ENCODE data around the gene FBRSL1. TPM values are rescaled to one million over a fixed set of nuclear protein-coding genes. Genes with fewer than 3 reads are reported as not detected.

Gene FBRSL1
- total and polyA plus RNA-seq, 2 of the 8 experiments (the other 6 are each of a cell fraction or from before 2014, with no cell fraction given), result 18.4 to 109 TPM

DNA sequence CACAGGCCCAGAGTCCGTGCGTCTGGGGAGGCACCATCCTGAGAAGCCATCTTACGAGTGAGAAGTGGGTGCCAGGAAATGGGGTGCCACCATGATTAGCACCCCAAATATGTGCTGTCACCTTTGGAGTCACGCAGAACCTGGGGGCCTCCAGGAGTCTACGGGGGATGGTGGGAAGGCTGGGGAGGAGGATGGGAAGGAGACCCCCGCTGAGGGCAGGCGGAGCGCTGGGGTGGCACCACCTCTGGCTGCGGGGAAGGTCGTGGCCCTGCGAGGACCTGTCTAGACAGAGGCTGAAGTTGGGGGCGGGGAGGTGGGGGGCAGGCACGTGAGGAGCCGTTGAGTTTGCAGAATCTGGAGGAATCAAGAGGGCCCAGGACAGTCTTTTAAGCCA lies 42.6 kb upstream of the FBRSL1 start:
- Histone ChIP-seq H2BK20ac (ENCODE audit: low read length) (no peak overlapping the region), H3K36me3 (ENCODE audit: control insufficient read depth in 2 of 4, insufficient read depth in 4 of 4, low read length in 3 of 4) (no peaks in the 10 kb centered on the region), H2BK15ac (ENCODE audit: low read length) (no peak overlapping the region), H2AK5ac (ENCODE audit: low read depth, low read length) (no peak overlapping the region), H3K14ac (ENCODE audit: insufficient read length) (no peak overlapping the region), H3K9ac (replicated peaks in 1 of 4; ENCODE audit: extremely low read depth in 1 of 4, low read depth in 3 of 4, low read length in 3 of 4) (no peak overlapping the region), H4K8ac (ENCODE audit: extremely low read depth, insufficient read depth, low read length) (peak overlapping the region; percentile 11; the same call in 1 of the 2 replicates), H3K4ac (replicated peaks; ENCODE audit: insufficient read length, low read depth, low read length) (no peak overlapping the region), H3K18ac (ENCODE audit: extremely low read depth, low read length) (no peak overlapping the region), H3K23ac (ENCODE audit: insufficient read length) (no peak overlapping the region), H4K91ac (replicated peaks; ENCODE audit: insufficient read length, low read length) (no peak overlapping the region), H3K23me2 (ENCODE audit: low read depth, low read length) (no peaks in the 10 kb centered on the region; the same call in 1 of the 2 replicates), H3K4me1 (replicated peaks in 1 of 4; ENCODE audit: control insufficient read depth in 3 of 4, insufficient read depth in 4 of 4, low read length in 3 of 4) (peaks cover 0 to 6% (median 3%) of the 10 kb centered on the region in 4 experiments; a peak in 4 of 7 replicates), H4K5ac (ENCODE audit: insufficient read length, low read depth, low read length) (no peak overlapping the region), H3K27me3 (replicated peaks in 1 of 4; ENCODE audit: control insufficient read depth in 3 of 4, extremely low read depth in 1 of 4, insufficient read depth in 3 of 4, low read length in 3 of 4) (peaks cover 5 to 67% (median 51%) of the 10 kb centered on the region in 4 experiments), H3K56ac (replicated peaks; ENCODE audit: insufficient read length, low read depth, low read length) (no peak overlapping the region), H3K27ac (ENCODE audit: low read depth, low read length) (no peak overlapping the region), H3K79me1 (ENCODE audit: low read depth, low read length) (no peaks in the 10 kb centered on the region; the same call in 1 of the 2 replicates), H3K79me2 (ENCODE audit: control insufficient read depth in 1 of 2, insufficient read depth in 2 of 2, low read length in 2 of 2) (no peaks in the 10 kb centered on the region), H2AFZ (ENCODE audit: low read length) (no peak overlapping the region), H3K9me3 (ENCODE audit: insufficient read depth in 2 of 2, low read depth in 1 of 2, low read length in 1 of 2) (peaks cover 6 to 16% of the 10 kb centered on the region in 2 experiments; a peak in 3 of 4 replicates), H3K4me2 (ENCODE audit: insufficient read depth in 1 of 2, low read depth in 2 of 2, low read length in 2 of 2) (no peak overlapping the region), H3K4me3 (ENCODE audit: extremely low read depth in 1 of 4, insufficient read depth in 2 of 4, low read depth in 3 of 4, low read length in 4 of 4) (no peak overlapping the region), H2BK12ac (ENCODE audit: low read depth, low read length) (no peak overlapping the region), H4K20me1 (replicated peaks in 1 of 2; ENCODE audit: control insufficient read depth in 1 of 2, insufficient read depth in 2 of 2, low read length in 2 of 2) (peaks cover 0 to 2% of the 10 kb centered on the region in 2 experiments), H2BK120ac (replicated peaks; ENCODE audit: low read depth, low read length) (no peak overlapping the region), H2BK5ac (ENCODE audit: low read depth, low read length) (no peak overlapping the region)
- WGBS, 2 experiments (ENCODE audit: extremely low coverage in 1 of 2, insufficient coverage in 1 of 2, insufficient read length in 1 of 2, insufficient replicate concordance in 2 of 2, low coverage in 1 of 2, low lambda C conversion rate in 2 of 2, missing lambda C conversion rate in 1 of 2), result 91% methylated on average over 8 of the region's 14 CpGs; no CpG with 5 or more reads in 1 of the 2 experiments
- ChIA-PET POLR2A (ENCODE audit: partially characterized antibody) (interaction anchor here (1.6 kb wide), 1 partner anchor 19 kb away, joined by 4 read pairs; no protein-coding TSS in a partner anchor), CTCF (ENCODE audit: partially characterized antibody) (interaction anchor here (1.0 to 1.6 kb wide), 6 partner anchors 9 to 114 kb away, joined by 3 to 7 read pairs (median 3); no protein-coding TSS in a partner anchor)
- FAIRE-seq (no peak), DNase-seq (ENCODE audit: low read depth in 1 of 2, low spot score in 2 of 2) (no peak)
- TF ChIP-seq CEBPB (IDR thresholded peaks at IDR 0.05; ENCODE audit: low read depth, low read length), result no peak
- no peak for TF ChIP-seq SP4 (IDR thresholded peaks at IDR 0.05; ENCODE audit: low read length)
- no peak for TF ChIP-seq SP1 (IDR thresholded peaks at IDR 0.05; ENCODE audit: low read depth, low read length)
- TF ChIP-seq GABPA (IDR thresholded peaks at IDR 0.05; ENCODE audit: borderline replicate concordance, insufficient read depth, low read length), result no peak
- no peak for TF ChIP-seq RAD21 (IDR thresholded peaks at IDR 0.05 in 1 of 2, conservative IDR thresholded peaks at IDR 0.05 in 1 of 2; ENCODE audit: low read depth in 2 of 2, low read length in 2 of 2)
- no peak for TF ChIP-seq CHD1 (IDR thresholded peaks at IDR 0.05; ENCODE audit: low read depth, low read length)
- TF ChIP-seq KDM5A (IDR thresholded peaks at IDR 0.05; ENCODE audit: low read length), result no peak
- TF ChIP-seq TAF7 (optimal IDR thresholded peaks at IDR 0.05; ENCODE audit: borderline replicate concordance, low read depth, low read length), result no peak
- no peak for TF ChIP-seq POLR2A (IDR thresholded peaks at IDR 0.05; ENCODE audit: control extremely low read depth in 1 of 2, low read depth in 2 of 2, low read length in 2 of 2)
- TF ChIP-seq POU5F1 (IDR thresholded peaks at IDR 0.05; ENCODE audit: low read depth, low read length), result no peak
- TF ChIP-seq HDAC2 (IDR thresholded peaks at IDR 0.05; ENCODE audit: borderline replicate concordance in 1 of 2, low read depth in 2 of 2, low read length in 2 of 2), result no peak
- TF ChIP-seq CTBP2 (IDR thresholded peaks at IDR 0.05; ENCODE audit: borderline replicate concordance, insufficient read depth, insufficient read length, low read length), result no peak
- no peak for TF ChIP-seq GTF2F1 (IDR thresholded peaks at IDR 0.05; ENCODE audit: borderline replicate concordance, low read depth, low read length)
